GM10266 (cell line): ENCODE results near the gene KMT2D.

Experiments
- DNase-seq: peaks from one replicate; pipeline ENCODE4 v3.0.0; 2012; ENCODE audit errors: extremely low spot score
- TF ChIP-seq, protein P1 (sequence below): IDR thresholded peaks from 2 replicates; pipeline ENCODE4 v1.5.1; 2012; ENCODE audit warnings: mild to moderate bottlenecking, low read depth; ENCODE audit not compliant: control insufficient read depth, insufficient read depth; ENCODE audit errors: missing control alignments

The KMT2D gene

DNA sequence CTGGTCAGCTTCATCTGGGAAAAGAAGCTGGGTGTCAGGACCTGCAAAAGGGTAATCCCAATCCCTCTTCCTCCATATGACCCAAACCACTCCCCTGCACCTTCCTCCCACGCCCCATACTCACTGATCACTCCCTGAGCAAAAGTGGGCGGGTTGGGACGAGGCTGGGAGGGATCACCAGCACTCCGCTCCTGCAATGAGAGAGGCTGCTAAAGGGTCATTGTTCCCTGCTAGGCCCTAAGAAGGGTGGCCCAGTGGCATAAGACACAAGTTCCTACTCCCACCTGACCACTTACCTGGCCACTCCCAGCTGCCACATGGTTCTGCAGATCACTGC, 26.3 kb downstream of the KMT2D start:
- no peak for DNase-seq
- TF ChIP-seq, protein P1, sequence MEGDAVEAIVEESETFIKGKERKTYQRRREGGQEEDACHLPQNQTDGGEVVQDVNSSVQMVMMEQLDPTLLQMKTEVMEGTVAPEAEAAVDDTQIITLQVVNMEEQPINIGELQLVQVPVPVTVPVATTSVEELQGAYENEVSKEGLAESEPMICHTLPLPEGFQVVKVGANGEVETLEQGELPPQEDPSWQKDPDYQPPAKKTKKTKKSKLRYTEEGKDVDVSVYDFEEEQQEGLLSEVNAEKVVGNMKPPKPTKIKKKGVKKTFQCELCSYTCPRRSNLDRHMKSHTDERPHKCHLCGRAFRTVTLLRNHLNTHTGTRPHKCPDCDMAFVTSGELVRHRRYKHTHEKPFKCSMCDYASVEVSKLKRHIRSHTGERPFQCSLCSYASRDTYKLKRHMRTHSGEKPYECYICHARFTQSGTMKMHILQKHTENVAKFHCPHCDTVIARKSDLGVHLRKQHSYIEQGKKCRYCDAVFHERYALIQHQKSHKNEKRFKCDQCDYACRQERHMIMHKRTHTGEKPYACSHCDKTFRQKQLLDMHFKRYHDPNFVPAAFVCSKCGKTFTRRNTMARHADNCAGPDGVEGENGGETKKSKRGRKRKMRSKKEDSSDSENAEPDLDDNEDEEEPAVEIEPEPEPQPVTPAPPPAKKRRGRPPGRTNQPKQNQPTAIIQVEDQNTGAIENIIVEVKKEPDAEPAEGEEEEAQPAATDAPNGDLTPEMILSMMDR: no peak

DNA sequence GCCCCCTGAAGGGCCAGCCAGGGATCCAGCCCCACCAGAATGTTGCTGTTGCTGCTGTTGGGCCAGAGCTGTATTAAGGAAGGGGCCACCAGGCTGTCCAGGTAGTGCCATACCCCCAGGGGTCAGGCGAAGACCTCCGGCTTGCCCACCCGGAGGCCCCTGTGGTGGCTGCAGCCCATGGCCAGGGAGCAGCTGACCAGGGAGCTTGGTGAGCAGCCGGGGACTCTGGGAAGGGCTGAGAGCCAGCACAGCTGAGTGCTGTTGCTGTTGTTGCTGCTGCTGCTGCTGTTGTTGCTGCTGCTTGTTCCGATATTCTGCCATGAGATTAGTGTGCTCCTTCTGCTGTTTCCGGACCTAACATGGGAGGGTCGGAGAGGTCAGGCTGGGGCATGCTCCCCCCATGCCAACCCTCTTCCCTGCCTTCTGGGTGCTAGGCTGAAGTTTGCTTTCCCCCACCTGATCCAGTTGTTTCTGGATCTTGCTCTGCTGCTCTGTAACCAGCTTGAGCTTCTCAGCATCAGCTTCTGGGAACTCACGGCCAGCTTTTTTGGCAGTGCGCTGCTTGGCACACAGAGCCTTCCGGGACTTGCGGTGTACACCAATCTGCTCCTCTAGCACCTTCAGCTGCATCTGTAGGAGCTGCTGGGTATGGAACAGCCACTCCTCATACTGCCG, 26.8 kb downstream of the KMT2D start:
- DNase-seq: no peak
- TF ChIP-seq, protein P1: no peak

DNA sequence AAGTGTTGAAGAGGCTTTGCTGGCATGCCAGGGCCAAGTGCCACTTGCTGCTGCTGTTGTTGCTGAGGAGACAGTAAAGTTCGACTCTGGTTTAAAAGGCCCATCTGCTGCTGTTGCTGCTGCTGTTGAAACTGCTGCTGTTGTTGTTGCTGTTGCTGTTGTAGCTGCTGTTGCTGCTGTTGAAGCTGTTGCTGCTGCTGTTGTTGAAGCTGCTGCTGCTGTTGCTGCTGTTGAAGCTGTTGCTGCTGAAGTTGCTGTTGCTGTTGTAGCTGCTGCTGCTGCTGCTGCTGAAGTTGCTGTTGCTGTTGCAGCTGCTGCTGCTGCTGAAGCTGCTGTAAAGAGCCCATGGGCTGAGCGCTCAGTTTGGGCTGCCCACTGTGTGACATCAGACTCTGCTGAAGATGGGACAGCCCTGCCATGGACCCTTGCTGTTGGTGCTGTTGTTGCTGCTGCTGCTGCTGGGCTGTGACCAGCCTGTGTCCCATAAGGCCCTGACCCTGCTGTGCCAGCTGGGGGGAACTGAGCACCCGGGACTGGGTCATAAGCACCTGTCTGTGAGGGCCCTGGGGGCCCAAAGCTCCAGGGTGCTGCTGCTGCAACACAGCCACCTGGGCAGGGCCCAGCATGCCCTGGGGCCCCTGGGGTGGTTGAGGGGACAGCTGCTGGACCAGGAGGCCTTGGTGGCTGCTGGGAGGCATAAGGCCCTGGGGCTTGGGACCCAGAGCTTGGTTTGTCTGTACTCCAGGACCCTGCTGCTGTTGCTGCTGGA, 27.7 kb downstream of the KMT2D start:
- DNase-seq: no peak
- TF ChIP-seq, protein P1: no peak

DNA sequence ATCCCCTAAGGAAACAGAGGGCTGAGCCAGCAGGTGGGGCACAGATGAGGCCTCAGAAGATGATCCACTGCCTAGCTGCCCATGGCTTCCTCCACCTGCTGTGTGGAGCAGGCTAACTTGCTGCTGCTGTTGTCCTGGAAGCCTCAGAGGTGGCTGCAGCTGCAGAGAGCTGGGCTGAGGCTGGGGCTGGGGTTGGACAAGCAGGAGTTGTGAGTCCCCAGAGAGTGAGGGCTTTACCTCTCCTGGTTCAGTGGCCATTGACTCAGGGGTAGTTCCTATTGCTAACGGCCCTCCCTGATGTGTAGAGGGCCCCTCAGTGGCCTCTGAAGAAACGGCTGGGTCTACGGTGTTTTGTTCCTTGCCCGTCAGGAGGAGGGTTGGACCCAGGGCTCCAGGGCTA, 28.3 kb downstream of the KMT2D start:
- TF ChIP-seq, protein P1: no peak
- no peak for DNase-seq

DNA sequence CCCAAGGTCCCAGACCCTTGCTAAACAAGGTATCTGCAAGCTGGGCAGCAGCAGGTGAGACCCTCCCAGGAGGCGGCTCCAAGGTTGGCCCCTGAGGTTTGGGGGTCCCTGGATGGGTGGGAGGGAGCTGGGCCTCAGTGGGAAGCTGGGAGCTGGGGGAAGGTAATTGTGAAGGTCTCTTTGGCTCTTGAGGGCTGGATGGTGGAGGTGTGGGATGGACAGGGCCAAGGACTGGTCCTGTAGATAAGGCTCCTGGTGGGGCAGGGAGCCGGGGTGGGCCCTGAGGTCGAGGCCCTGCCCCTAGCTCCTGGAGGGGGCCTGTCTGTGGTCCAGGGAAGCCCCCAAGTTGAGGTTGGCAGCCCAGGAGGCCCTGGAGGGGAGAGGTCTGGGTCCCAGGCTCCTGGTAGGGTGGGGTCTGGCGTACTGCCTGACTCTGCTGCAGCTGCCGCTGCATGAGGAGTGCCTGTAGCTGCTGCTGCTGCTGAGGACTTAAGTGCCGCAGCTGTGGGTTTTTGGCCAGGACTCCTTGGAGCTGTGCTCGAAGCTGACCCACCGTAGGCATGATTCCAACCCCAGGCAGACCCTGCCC, 28.9 kb downstream of the KMT2D start:
- DNase-seq: no peak
- TF ChIP-seq, protein P1: no peak

DNA sequence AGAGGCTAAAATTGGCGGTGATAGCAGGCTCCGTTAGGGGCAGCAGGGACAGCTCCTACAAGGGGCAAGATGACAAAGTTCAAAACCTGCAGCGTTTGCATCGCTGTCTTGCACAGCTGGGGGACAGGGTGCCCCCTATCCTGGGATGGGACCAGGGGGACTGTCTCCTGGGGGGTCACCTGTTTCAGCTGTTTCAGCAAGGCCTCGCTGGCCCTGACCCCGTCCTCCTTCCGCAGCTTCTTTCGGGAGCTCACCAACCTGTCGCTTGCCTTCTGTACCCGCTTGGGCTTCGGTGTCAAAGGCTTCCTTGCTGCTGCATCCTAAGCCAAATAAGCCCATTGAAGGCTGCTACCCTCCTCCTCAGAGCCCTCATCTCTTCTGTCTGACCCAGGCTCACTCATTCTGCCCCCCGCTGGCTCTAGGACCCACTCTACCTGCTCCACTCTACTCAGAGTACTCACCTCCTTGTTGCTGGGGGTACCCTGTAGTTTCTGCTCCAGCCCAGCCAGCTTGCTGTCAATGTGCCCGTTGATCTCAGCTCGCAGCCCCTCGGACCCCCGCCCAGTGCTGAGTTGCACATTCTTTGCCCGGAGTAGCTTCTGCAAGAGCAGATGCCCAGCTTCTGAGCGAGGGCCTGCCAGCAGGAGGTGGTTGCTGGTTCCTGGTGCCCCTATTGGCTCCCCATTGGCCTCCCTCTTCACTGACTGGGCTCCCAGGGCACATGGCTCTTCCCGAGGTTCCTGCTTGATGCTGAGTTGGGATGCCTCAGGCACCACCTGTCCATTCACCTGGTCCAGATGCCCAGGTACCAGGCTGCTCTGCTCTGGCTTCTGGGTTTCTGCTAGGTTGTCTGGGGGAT, 29.7 kb downstream of the KMT2D start:
- TF ChIP-seq, protein P1: no peak
- no peak for DNase-seq
